Kidney epithelial cell (primary cell): ENCODE results near the gene NFILZ. TPM values are rescaled to one million over a fixed set of nuclear protein-coding genes. Genes with fewer than 3 reads are reported as not detected.
A peak's percentile ranks its signal among the peaks of the same experiment; 100 is the strongest.

Source experiments
- DNase-seq: peaks from one replicate; pipeline ENCODE4 v3.0.0-alpha.2; 2010; ENCODE audit warnings: low read depth
- H3K27me3 ChIP-seq: 2 replicates; pipeline ENCODE4 v1.6.0; 2011; ENCODE audit warnings: low read length; ENCODE audit not compliant: control insufficient read depth, insufficient read depth
- H3K36me3 ChIP-seq: 2 replicates; pipeline ENCODE4 v1.5.1; 2011; ENCODE audit warnings: low read length; ENCODE audit not compliant: control insufficient read depth, insufficient read depth
- H3K4me3 ChIP-seq: 2 replicates; pipeline ENCODE4 v1.5.1; 2011; ENCODE audit warnings: low read depth, mild to moderate bottlenecking, control low read depth, low read length
- total RNA-seq: library from RNA; depleted of rRNA; stranded (reverse); fragments of >200 nt; gene quantifications from 2 replicates; pipeline ENCODE4 v1.2.3, GENCODE V29; 2015
- TF ChIP-seq, protein P1 (sequence below): IDR thresholded peaks from 2 replicates; pipeline ENCODE4 v1.5.1; 2011; ENCODE audit warnings: mild to moderate bottlenecking, moderate library complexity, low read length, control low read depth, inconsistent platforms; ENCODE audit not compliant: insufficient read depth, poor library complexity, severe bottlenecking

NFILZ gene
- not detected in 2 replicates for total RNA-seq

GRCh38 chr19:8629996-8630683 is at the start of gene NFILZ:
Gene NFILZ (plus strand): TSS chr19:8630633. CDS start chr19:8676766, 46,133 bp downstream.
- no peak within 1 kb of the TSS for H3K4me3 ChIP-seq
- no peak for DNase-seq
- no peaks in the 10 kb centered on the region for H3K27me3 ChIP-seq
- no peaks in the 10 kb centered on the region for H3K36me3 ChIP-seq
- TF ChIP-seq, protein P1, sequence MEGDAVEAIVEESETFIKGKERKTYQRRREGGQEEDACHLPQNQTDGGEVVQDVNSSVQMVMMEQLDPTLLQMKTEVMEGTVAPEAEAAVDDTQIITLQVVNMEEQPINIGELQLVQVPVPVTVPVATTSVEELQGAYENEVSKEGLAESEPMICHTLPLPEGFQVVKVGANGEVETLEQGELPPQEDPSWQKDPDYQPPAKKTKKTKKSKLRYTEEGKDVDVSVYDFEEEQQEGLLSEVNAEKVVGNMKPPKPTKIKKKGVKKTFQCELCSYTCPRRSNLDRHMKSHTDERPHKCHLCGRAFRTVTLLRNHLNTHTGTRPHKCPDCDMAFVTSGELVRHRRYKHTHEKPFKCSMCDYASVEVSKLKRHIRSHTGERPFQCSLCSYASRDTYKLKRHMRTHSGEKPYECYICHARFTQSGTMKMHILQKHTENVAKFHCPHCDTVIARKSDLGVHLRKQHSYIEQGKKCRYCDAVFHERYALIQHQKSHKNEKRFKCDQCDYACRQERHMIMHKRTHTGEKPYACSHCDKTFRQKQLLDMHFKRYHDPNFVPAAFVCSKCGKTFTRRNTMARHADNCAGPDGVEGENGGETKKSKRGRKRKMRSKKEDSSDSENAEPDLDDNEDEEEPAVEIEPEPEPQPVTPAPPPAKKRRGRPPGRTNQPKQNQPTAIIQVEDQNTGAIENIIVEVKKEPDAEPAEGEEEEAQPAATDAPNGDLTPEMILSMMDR = no peak

DNA sequence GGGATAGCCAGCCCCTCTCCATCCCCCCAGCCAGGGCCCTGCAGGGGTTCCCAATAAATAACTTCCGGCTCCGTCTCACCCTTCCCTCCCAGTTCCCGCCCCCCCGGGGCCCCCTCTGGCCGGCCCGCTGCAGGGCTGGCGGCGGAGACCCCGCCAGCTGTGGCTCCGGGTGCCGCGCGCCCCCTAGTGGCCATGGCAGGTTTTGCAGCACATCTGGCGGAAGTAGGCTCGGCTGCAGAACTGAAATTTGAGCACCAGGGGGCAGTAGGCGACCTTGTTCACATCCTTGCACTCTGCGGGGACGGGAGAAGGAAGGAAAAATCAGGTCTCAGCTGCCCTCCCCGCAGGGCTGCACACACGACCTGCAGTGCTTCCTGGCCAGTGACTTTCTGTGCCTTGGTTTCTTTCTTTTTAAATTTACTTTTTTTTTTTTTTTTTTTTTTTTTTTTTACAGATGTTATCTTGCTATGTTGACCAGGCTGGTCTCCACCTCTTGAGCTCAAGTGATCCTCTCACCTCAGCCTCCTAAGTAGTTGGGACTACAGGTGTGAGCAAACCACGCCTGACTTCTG is 49.6 kb upstream of the NFILZ start:
- peaks cover 16% of the 10 kb centered on the region for H3K27me3 ChIP-seq
- no peak overlapping the region for H3K4me3 ChIP-seq
- no peak for DNase-seq
- TF ChIP-seq, protein P1 = peak; percentile 97
- no peaks in the 10 kb centered on the region for H3K36me3 ChIP-seq

DNA sequence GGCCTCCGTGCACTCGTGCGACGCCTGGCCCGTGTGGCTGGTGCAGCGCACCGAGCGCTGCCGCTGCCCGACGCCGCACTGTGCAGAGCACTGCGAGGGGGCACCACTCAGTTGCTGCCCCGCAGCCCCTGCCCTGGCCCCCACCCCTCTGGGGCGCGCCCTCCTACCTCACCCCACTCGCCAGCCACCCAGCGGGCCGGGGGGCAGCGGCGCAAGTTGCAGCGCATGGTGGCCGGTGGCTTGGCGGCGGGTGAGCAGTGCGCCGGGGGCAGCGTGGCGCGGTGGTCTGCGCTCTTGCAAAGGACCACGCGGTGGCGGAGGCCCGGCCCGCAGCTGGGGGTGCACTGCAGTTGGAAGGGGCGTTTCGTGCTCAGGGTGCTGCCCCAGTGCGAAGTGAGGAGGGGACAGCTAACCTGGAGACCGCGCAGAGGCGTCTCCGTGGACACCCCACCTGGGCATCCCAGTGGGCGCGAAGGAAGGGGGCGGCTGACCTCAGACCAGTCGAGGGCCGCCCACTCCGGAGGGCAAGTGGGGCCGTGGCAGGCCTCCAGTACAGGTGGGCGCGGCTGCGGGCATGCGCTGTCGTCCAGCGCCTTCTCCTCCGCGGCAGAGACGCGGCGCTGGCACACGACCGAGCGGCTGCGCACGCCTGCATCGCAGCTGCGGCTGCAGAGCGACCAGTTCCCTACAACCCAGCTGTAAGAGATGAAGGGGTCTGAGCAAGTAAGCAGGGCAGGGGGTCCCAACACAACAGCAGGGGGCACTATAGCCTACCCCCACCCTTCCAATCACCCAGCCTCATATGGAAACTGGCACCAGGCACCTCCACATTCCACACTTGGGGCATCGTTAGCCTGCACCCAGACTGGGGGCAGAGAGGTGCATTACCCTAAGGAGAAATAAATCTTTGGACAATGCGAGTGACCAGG is 45.2 kb upstream of the NFILZ start:
- TF ChIP-seq, protein P1 = no peak
- Histone ChIP-seq H3K27me3 (peaks cover 19% of the 10 kb centered on the region), H3K36me3 (no peaks in the 10 kb centered on the region), H3K4me3 (no peak overlapping the region)
- DNase-seq = no peak

DNA sequence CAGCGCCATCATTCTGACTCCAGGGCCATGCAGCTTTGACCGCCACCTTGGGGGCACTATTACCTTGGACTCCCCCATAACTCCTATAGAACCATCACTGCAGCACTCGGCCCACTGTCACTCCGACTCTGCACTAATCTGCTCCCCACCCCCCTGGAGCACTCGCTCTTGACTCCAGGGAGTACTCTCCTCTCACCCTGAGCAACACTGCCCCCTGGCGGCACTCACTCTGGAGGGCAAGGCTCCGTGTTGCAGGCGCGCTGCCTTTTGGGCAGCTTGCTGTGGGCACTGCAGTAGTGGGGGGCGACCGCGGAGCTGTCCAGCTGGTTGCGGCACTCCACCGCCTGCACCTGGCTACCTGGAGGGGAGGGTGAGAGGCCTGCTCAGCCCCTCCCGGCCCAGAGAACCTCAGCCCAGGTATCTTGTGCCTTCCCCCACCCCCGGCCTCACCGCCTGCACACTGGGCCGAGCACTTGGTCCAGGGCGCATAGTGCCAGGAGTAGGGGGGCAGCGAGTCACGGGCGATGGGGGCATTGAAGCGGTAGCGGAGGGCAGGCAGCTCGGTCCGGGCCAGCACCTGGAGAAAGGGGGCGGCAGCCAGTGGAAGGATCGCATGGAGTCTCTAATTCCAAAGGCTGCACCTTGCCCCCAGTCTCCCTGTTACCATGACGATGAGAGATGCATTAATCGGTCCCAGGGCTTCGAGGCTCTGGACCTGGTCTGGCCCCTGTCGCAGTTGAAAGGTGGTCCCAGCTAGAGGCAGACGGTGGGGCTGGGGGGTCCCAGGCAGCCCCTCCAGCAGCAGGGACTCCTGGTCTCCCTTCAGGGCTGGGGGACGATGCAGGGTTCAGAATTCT is 44.3 kb upstream of the NFILZ start:
- Histone ChIP-seq H3K4me3 (no peak overlapping the region), H3K36me3 (no peaks in the 10 kb centered on the region), H3K27me3 (peaks cover 23% of the 10 kb centered on the region)
- DNase-seq = no peak
- TF ChIP-seq, protein P1 = peak; percentile 49

GRCh38 chr19:8589177-8589714 is 41.2 kb upstream of the NFILZ start:
- Histone ChIP-seq H3K27me3 (peaks cover 37% of the 10 kb centered on the region), H3K36me3 (no peaks in the 10 kb centered on the region), H3K4me3 (no peak overlapping the region)
- TF ChIP-seq, protein P1 = no peak
- no peak for DNase-seq
